ENCODE data around the gene ACVRL1.

DNA sequence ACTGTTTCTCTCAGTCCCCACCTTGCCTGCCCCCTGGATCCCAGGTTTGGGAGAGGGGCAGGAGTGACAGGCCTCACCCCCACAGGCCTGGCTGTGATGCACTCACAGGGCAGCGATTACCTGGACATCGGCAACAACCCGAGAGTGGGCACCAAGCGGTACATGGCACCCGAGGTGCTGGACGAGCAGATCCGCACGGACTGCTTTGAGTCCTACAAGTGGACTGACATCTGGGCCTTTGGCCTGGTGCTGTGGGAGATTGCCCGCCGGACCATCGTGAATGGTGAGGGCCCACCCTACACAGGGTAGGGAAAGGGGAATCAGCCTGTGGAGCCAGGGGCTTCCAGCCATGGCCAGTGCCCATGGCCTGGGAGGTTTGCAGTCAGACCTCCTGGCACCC lies 8.6 kb downstream of the ACVRL1 start:
- TF ChIP-seq TAF1 (IDR thresholded peaks at IDR 0.05; ENCODE audit: borderline replicate concordance, low read depth, low read length): no peak
- TF ChIP-seq POLR2A (IDR thresholded peaks at IDR 0.05; ENCODE audit: low read depth, low read length): no peak
- no peak for TF ChIP-seq POLR2AphosphoS5 (IDR thresholded peaks at IDR 0.05; ENCODE audit: low read depth, low read length)
